Midbrain (tissue), 1 donor: Measurements from ENCODE around the gene ITGAL.
A peak's percentile ranks its signal among the peaks of the same experiment; 100 is the strongest.

Source experiments
- DNase-seq: peaks from one replicate; lab custom pipeline; 2025; lab: John Stamatoyannopoulos, UW

The ITGAL gene

GRCh38 chr16:30567160-30567990 is 94.8 kb downstream of the ITGAL start:
- DNase-seq = no peak

GRCh38 chr16:30567991-30568638 is 95.6 kb downstream of the ITGAL start:
- no peak for DNase-seq

- no peak for DNase-seq
Observed at GRCh38 chr16:30569281-30569680, 96.7 kb downstream of the ITGAL start.

GRCh38 chr16:30569746-30570635 is 97.4 kb downstream of the ITGAL start:
- DNase-seq = no peak

- peak; percentile 35 for DNase-seq
Observed at GRCh38 chr16:30570636-30571444, 98.3 kb downstream of the ITGAL start.

GRCh38 chr16:30571445-30572322 is 99.1 kb downstream of the ITGAL start, which contains the start of gene ZNF688:
Gene ZNF688 (minus strand): TSS chr16:30571714. CDS start chr16:30571629, 85 bp downstream.
- DNase-seq = peak; percentile 97
